H4 (cell line): Measurements from ENCODE around the gene OPA1. TPM values are rescaled to one million over a fixed set of nuclear protein-coding genes. Genes with fewer than 3 reads are reported as not detected.

ENCODE experiments used
- DNase-seq: peaks from one replicate; pipeline ENCODE4 v3.0.0-alpha.2; 2015; ENCODE audit warnings: low spot score
- total RNA-seq: library from RNA; depleted of rRNA; stranded (reverse); fragments of >200 nt; shearing (Covaris generic); gene quantifications from 2 replicates; pipeline ENCODE4 v1.2.3, GENCODE V29; 2014

OPA1 gene
- total RNA-seq, 1 experiment from 2014 or later, result 53.6 TPM

- DNase-seq, result no peak
Measured at GRCh38 chr3:193704431-193704830, 111.4 kb downstream of the OPA1 start.

DNA sequence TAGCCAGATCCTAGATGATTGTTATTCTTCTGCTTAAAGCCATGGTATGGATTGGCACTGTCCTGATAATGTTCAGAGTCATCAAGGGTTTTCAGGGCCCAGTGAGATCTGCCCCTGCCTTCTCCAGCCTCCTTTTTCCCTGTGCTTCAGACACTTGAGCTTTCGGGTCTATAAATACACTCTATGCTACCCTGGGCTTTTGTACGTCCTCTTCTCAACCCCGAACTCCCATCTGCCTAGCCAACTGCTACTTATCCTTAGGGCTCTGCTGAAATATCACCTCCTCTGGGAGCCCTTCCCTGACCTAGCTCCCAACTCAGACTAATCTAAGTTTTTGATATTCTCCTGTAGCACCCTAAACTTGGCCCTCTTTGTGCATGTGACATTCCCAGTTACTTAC is 115.3 kb downstream of the OPA1 start:
- no peak for DNase-seq

- DNase-seq, result no peak
Measured at GRCh38 chr3:193710286-193711165, 117.5 kb downstream of the OPA1 start.

DNA sequence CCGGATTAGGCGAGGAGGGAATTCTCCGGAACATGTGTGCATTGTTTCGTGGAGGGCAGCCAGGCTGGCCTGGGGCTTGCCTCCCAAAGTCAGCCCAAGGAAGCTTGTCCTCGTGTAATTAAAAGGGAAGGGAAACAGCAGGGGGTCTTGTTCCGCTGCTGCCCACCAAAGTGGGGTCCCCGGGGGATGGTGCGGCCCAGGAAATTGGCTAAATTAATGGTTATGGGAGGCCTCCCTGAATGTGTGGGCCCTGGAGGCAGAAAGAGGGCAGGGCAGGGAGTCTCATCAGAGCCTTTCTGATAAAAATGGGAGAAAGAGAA is 118.1 kb downstream of the OPA1 start:
- no peak for DNase-seq

GRCh38 chr3:193711523-193711963 is 118.5 kb downstream of the OPA1 start:
- no peak for DNase-seq

GRCh38 chr3:193711964-193712598 is 119.1 kb downstream of the OPA1 start:
- DNase-seq, result no peak

DNA sequence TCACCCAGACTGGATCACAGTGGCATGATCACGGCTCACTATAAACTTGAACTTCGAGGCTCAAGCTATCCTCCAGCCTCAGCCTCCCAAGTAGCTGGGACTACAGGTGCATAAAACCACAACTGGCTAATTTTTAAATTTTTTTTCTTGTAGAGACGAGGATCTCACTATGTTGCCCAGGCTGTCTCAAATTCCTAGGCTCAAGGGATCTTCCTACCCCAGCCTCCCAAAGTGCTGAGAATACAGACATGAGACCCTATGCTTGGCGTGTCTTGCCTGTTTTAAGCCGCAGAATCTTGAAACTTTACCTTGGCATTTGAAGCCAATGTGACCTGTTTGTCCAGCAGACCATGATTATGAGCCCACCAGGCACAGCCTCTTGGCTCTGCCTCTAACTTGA is 119.9 kb downstream of the OPA1 start:
- DNase-seq, result no peak

DNA sequence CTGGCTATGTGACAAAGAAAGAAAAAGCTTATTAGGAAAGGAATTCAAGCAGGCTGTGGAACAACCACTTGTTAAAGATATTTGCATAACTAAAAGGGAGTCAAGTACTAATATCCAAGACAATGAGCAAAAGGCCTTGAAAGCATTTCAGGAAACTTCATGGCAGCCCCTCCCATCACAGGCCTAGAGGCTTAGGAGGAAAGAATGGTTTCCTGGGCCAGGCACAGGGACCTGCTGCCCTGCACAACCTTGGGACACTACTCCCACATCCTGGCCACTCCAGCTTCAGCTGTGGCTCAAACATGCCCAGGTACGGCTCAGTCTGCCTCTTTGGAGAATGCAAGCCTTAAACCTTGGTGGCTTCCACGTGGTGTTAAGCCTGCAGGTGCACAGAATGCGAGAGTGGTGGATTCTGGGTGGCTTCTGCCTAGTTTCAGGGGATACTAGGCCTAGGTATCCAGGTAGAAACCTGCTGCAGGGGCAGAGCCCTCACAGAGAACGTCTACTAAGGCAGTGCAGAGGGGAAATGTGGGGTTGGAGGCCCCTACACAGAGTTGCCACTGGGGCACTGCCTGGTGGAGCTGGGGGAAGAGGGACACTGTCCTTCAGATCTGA is 121.6 kb downstream of the OPA1 start:
- DNase-seq, result no peak

- DNase-seq, result no peak
Measured at GRCh38 chr3:193716150-193716549, 123.1 kb downstream of the OPA1 start.

GRCh38 chr3:193719735-193720134 is 126.7 kb downstream of the OPA1 start:
- no peak for DNase-seq

DNA sequence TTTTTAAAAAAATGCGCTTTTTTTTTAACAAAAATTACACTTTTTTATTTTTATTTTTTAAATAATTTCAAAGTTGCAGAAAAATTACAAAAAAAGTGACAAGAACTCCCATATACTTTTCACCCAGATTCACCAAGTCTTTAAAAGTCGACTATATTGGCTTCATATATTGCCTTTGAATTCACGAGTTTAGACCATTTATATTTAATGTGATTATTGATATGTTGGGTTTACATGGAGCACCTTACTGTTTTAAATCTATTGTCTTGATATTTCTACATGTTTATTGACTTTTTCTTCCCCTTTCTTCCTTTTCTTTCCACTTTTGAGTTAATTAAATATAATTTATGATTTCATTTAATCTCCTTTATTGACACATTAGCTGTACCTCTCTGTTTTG is 127.2 kb downstream of the OPA1 start:
- DNase-seq, result no peak

DNA sequence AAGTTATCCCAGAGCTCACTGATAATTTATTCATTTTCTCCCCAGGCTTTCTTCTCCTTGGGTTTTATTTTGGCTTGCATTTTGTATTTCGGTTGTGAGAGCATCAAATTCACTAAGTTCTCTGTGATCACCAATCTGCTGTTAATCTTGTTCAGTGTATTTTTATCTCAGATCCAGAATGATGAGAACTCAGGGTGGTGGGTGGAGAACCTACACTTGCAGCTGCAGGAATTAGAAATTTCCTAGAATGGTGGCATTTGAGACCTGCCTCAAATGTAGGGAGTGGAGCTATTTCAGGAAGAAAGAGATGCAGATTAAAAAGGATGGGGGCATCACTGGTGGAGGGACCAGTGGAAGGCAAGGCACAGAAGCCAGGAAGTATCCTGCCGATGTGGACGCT is 129.6 kb downstream of the OPA1 start:
- DNase-seq, result no peak

- DNase-seq, result no peak
Measured at GRCh38 chr3:193727089-193727488, 134.1 kb downstream of the OPA1 start.

DNA sequence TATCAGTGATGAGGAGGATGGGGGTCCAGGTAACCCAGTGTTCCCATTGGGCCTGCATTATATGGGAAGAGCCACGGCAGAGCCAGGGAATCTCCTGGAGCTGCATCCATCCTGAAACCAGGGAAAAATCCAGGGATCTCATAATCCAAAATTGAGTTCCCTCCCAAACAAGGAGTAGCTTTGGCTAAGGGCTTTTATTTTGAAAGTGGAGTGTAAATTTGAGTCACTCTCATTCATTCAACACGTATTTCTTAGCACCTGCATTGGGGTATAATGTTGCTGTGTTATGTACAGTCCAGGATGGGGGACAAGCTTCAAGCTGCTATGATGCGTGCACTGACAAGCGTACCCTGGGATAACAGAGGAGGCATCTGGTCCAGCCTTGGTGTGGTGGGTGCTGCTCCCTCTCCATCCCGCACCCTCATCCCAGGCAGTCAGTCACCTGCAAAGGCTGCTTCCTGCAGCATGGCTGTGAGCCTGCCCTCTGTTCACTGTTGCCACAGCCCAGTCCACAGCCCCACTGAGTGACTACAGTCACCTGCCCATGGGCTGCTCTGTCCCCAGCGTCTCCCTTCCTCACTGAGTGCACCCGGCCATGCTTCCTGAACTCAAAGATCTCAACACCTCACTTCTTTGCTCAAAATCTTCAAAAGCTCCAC is 135.6 kb downstream of the OPA1 start:
- no peak for DNase-seq

DNA sequence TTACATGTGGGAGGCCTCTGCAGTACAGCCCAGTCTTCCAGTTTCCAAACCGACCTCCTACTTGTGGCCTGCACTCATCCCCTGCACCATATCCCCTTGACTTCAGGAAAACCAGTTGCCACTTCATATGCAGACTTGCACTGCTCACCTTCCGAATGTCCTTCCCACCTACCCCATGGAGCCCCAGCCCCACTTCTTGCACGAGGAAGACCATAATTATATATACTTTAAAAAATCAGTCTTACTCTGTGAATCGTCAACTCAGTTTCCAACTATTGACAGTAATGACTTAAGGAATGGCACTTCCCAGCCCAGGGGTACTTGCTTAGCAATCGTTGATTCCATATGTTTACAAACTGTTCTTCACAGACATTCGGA is 136.1 kb downstream of the OPA1 start:
- no peak for DNase-seq

- DNase-seq, result no peak
Measured at GRCh38 chr3:193729601-193730000, 136.6 kb downstream of the OPA1 start.

- no peak for DNase-seq
Measured at GRCh38 chr3:193730511-193730910, 137.5 kb downstream of the OPA1 start.

DNA sequence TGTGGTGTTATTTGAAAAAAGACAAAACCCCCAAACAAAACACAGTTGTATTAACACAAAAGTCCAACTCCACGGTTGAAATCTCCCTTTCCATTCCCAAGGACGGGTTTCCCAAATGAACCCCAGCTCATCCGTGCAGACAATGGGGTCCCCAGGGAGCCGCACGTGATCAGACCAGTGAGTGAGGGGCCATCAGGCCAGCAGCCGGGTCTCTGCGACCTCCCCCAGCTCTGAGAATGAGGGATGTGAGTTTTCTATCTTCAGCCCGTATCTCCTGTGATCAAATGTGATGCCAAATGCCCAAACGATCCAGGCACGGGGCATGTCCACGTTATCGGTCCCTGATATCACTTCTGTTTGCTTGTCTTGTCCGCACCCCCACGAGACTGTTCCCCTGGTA is 138.0 kb downstream of the OPA1 start:
- DNase-seq, result no peak

GRCh38 chr3:193731656-193732055 is 138.6 kb downstream of the OPA1 start:
- no peak for DNase-seq

DNA sequence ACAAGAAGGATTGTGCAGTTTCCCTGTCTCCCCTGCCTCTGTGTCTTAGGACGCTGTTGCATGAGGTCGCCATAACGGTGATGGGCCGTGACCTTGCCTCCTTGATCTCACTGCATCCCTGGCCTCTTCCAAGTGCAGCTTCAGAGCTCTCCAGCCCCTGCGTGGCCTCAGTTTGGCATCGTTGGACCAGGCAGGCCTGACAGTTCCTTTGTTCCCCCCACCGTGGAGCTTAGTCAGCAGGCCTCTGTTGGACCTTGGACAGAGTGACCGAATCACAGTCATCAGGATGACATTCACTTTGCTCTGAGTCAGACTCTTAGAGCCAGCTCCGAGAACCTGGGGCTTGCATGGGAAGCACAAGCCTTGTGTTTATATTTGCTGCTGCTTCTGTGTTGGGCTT is 139.4 kb downstream of the OPA1 start:
- DNase-seq, result peak; percentile 27

DNA sequence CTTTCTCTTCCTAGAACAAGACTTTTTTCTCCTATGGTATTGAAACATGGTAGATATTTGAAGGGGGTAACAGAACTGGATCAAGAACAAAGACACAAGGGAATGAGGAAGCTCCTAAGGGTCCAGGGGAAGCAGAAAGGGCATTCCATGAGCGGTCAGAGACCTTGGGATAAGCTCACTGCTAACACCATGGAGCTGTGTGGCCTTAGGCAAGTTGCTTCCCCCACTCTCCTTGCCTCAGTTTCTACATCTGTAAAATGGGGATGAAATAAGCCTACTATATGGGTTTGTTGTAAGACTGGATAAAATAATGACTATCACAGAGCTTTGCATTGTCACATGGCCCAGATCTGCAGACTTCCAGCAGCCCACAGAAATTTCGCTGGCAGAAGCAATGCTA is 139.8 kb downstream of the OPA1 start:
- DNase-seq, result no peak

DNA sequence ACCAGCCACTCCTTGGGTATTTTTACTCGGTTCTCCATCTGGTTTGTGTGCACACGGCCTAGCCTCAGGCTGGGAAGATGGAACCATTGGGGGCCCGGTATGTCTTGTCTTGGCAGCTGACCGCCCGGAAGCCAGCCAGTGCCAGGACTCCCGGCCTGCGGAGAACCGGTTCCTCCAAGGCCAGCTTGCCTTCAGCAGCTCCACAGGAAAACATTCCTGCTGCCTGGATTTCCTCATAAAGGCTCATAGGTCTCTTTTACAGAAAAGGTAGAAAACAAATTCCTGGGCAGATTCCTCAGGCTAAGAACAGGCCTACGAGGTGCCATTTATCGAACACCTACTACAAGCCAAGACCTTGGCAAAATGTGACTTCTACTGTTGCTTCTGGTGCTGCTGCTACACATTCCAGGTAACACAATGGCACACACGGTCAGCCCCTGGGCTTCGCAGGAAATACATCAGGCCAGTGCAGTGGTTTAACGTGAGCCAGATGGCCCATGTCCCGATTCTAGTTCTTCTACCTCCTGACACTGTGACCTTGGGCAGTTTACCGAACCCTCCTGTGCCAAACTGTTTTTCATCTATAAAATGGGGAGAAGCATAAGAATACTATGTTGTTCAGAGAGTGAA is 141.8 kb downstream of the OPA1 start:
- no peak for DNase-seq
